ENCODE measurements around the gene GPR149.

GPR149 gene

DNA sequence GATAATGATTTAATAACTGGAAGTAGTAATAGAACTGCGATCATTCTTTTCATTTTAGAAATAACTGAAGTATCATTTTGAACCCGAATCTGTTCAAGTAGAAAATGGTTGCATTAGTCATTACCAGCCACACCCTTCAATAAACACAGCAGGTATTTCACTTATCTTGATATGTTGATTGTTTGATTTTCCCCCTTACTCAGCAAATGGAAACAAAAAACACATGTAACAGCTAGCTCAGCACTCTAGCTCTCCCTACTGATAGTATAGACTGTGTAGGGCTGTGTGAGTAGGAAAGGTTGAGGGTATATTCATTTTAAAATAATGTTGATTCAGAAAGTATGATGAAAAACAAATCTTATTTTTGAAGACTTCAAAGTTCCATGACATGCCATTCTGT lies 1.1 kb upstream of the GPR149 start:
- TF ChIP-seq TAF1 (IDR thresholded peaks at IDR 0.05; ENCODE audit: low read depth) (no peak), CEBPB (IDR thresholded peaks at IDR 0.05) (no peak), FOXM1 (IDR thresholded peaks at IDR 0.05; ENCODE audit: borderline replicate concordance, low read depth) (no peak), EGR1 (IDR thresholded peaks at IDR 0.05) (no peak), CREB1 (IDR thresholded peaks at IDR 0.05; ENCODE audit: low read depth) (no peak), EP300 (IDR thresholded peaks at IDR 0.05; ENCODE audit: borderline replicate concordance) (no peak), ZBTB7A (IDR thresholded peaks at IDR 0.05; ENCODE audit: low read depth) (no peak), TCF12 (IDR thresholded peaks at IDR 0.05; ENCODE audit: low read depth) (no peak), RAD21 (IDR thresholded peaks at IDR 0.05; ENCODE audit: low read depth) (no peak), TEAD4 (IDR thresholded peaks at IDR 0.05) (no peak), NFIC (IDR thresholded peaks at IDR 0.05) (no peak), YY1 (IDR thresholded peaks at IDR 0.05; ENCODE audit: low read depth) (no peak)
- TF ChIP-seq, protein P1, sequence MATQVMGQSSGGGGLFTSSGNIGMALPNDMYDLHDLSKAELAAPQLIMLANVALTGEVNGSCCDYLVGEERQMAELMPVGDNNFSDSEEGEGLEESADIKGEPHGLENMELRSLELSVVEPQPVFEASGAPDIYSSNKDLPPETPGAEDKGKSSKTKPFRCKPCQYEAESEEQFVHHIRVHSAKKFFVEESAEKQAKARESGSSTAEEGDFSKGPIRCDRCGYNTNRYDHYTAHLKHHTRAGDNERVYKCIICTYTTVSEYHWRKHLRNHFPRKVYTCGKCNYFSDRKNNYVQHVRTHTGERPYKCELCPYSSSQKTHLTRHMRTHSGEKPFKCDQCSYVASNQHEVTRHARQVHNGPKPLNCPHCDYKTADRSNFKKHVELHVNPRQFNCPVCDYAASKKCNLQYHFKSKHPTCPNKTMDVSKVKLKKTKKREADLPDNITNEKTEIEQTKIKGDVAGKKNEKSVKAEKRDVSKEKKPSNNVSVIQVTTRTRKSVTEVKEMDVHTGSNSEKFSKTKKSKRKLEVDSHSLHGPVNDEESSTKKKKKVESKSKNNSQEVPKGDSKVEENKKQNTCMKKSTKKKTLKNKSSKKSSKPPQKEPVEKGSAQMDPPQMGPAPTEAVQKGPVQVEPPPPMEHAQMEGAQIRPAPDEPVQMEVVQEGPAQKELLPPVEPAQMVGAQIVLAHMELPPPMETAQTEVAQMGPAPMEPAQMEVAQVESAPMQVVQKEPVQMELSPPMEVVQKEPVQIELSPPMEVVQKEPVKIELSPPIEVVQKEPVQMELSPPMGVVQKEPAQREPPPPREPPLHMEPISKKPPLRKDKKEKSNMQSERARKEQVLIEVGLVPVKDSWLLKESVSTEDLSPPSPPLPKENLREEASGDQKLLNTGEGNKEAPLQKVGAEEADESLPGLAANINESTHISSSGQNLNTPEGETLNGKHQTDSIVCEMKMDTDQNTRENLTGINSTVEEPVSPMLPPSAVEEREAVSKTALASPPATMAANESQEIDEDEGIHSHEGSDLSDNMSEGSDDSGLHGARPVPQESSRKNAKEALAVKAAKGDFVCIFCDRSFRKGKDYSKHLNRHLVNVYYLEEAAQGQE (IDR thresholded peaks at IDR 0.05; ENCODE audit: low read depth) = no peak
- TF ChIP-seq, protein P2, sequence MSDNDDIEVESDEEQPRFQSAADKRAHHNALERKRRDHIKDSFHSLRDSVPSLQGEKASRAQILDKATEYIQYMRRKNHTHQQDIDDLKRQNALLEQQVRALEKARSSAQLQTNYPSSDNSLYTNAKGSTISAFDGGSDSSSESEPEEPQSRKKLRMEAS (IDR thresholded peaks at IDR 0.05) = no peak
- TF ChIP-seq, protein P3, sequence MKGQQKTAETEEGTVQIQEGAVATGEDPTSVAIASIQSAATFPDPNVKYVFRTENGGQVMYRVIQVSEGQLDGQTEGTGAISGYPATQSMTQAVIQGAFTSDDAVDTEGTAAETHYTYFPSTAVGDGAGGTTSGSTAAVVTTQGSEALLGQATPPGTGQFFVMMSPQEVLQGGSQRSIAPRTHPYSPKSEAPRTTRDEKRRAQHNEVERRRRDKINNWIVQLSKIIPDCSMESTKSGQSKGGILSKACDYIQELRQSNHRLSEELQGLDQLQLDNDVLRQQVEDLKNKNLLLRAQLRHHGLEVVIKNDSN (IDR thresholded peaks at IDR 0.05) = no peak

DNA sequence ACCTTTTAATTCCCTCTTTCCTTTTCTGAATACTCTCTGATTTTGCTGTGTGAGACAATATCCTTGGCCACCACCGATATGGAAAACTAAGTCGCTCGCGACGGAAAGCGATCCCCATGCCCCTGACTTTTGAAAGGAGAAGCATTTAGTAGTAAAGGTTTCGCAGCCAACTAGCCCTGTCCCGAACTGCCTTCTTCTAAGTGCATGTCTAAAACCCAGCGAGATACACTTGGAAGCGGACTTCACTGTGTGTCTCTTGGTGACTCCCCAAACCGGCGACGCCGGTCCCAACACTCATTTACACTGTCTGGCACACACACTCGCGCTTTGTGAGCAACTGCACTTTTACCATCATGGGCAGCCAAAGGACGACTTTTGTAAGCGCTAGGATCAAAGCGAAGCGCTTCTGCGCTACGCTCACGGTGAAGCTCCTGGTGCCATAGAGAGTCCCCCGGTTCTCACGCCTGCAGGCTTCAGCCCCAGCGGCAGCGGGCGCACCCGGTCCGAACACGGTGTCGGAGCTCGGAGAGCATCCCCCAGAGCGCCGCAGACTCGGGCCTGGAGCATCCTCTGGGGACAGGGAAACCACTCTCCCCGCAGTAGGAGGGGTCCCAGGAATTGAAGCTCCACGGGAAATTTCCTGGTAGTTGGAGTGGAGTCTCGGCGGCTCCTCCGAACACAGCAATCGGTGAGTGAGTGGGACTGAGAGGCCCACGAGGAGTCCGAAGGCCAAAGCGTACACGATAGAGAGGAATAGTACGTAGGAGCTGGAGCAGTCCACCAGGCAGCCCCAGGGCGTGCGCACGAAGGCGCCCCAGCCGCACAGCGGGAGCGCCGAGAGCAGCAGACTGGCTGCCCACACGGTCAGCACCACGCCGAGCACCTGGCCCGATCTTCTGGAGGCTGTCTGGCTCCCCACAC lies 1.4 kb downstream of the GPR149 start:
- TF ChIP-seq TCF12 (IDR thresholded peaks at IDR 0.05; ENCODE audit: low read depth) (no peak), TEAD4 (IDR thresholded peaks at IDR 0.05) (no peak), CEBPB (IDR thresholded peaks at IDR 0.05) (no peak), YY1 (IDR thresholded peaks at IDR 0.05; ENCODE audit: low read depth) (no peak), TAF1 (IDR thresholded peaks at IDR 0.05; ENCODE audit: low read depth) (no peak), RAD21 (IDR thresholded peaks at IDR 0.05; ENCODE audit: low read depth) (no peak), ZBTB7A (IDR thresholded peaks at IDR 0.05; ENCODE audit: low read depth) (no peak), EP300 (IDR thresholded peaks at IDR 0.05; ENCODE audit: borderline replicate concordance) (no peak), NFIC (IDR thresholded peaks at IDR 0.05) (no peak), CREB1 (IDR thresholded peaks at IDR 0.05; ENCODE audit: low read depth) (no peak), FOXM1 (IDR thresholded peaks at IDR 0.05; ENCODE audit: borderline replicate concordance, low read depth) (no peak), EGR1 (IDR thresholded peaks at IDR 0.05) (no peak)
- TF ChIP-seq, protein P1 (IDR thresholded peaks at IDR 0.05; ENCODE audit: low read depth) = no peak
- TF ChIP-seq, protein P3 (IDR thresholded peaks at IDR 0.05) = no peak
- TF ChIP-seq, protein P2 (IDR thresholded peaks at IDR 0.05) = no peak

DNA sequence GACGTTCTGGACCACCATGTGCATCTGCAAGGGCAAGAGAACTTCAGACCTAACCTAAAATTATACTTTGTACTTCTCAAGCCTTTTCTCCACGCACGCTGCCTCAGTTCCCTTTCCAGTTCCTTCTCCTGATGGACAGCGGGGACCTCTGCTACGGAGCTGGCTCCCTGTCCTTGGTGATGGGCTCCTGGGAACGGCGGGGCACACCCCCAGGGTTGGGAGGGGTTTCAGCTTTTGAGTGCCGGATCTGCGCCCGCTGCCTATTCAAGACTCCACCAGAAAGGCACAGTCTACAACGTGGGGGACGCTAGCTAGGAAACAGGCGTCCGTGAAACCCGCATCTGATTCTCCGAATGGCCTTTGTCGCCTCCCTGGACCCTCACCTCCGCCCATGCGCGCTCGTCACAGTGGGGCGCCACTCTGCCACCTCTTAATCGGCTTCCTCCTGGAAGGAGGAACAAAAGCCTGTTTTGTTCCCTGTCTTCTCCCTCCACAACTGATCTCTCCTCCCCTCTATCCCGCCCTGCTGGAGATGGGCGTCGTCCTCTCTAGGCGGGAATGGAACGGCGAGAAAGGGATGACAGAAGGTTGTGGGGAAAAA lies 2.2 kb downstream of the GPR149 start:
- TF ChIP-seq, protein P1 (IDR thresholded peaks at IDR 0.05; ENCODE audit: low read depth) = no peak
- TF ChIP-seq ZBTB7A (IDR thresholded peaks at IDR 0.05; ENCODE audit: low read depth) (no peak), CEBPB (IDR thresholded peaks at IDR 0.05) (no peak), FOXM1 (IDR thresholded peaks at IDR 0.05; ENCODE audit: borderline replicate concordance, low read depth) (no peak), NFIC (IDR thresholded peaks at IDR 0.05) (no peak), EP300 (IDR thresholded peaks at IDR 0.05; ENCODE audit: borderline replicate concordance) (no peak), YY1 (IDR thresholded peaks at IDR 0.05; ENCODE audit: low read depth) (no peak), RAD21 (IDR thresholded peaks at IDR 0.05; ENCODE audit: low read depth) (no peak), TAF1 (IDR thresholded peaks at IDR 0.05; ENCODE audit: low read depth) (no peak), TEAD4 (IDR thresholded peaks at IDR 0.05) (no peak), TCF12 (IDR thresholded peaks at IDR 0.05; ENCODE audit: low read depth) (no peak), CREB1 (IDR thresholded peaks at IDR 0.05; ENCODE audit: low read depth) (no peak), EGR1 (IDR thresholded peaks at IDR 0.05) (no peak)
- TF ChIP-seq, protein P2 (IDR thresholded peaks at IDR 0.05) = no peak
- TF ChIP-seq, protein P3 (IDR thresholded peaks at IDR 0.05) = no peak
